Esophagus muscularis mucosa (tissue), 3 donors: ENCODE data around the gene SRGAP2.
"Not testable (repeated sequence)": the region's sequence is repeated elsewhere in the genome, so short reads cannot be mapped to it uniquely, and the experiment has no call there.

Experiments
- CTCF ChIP-seq, 3 experiments: fragments of 200-600 bp in 2 of 3; fragments of 450-650 bp in 1 of 3; sonication (generic) in 2 of 3; IDR thresholded peaks; one replicate each; pipeline ENCODE4 v1.5.1; 2017 to 2019; ENCODE audit warnings: antibody characterized with exemption in 3 of 3, mild to moderate bottlenecking in 2 of 3, moderate library complexity in 1 of 3
- POLR2A ChIP-seq: fragments of 450-650 bp; IDR thresholded peaks from one replicate; pipeline ENCODE4 v1.6.1; 2017; ENCODE audit warnings: antibody characterized with exemption, moderate library complexity, mild to moderate bottlenecking, low read depth
- POLR2AphosphoS5 ChIP-seq, 2 donors: sonication (generic); formaldehyde crosslinking; IDR thresholded peaks; one replicate each; pipeline ENCODE4 v1.6.1; 2017; ENCODE audit warnings: antibody characterized with exemption in 2 of 2

DNA sequence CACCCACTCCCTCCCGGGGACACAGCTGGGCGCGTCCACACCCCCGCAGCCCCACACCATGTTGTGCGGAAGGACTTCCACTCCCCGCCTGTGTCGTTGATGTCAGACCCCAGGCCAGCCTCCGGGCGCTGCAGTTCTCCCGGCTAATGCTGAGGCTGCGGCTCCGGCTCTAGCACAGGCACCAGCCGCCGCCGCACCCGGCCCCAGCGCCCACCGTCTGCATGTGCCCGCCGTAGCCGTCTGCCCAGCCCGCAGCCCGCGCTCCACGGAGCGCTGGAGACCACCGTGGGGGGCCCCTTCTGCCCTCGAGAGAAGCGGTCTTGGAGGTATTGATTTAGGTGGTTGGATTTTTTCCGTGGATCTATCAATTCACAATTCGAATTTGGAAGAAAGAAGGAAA, 2.2 kb downstream of the SRGAP2 start:
- TF ChIP-seq CTCF (IDR thresholded peaks at IDR 0.05); POLR2A; POLR2AphosphoS5 (IDR thresholded peaks at IDR 0.05): not testable (repeated sequence)
